SK-N-SH (cell line): ENCODE results near the gene COL28A1. TPM values are rescaled to one million over a fixed set of nuclear protein-coding genes. Genes with fewer than 3 reads are reported as not detected.

Source experiments
- CTCF ChIA-PET: fragments of 300-600, 350-600 bp; formaldehyde crosslinking; extraction: SDS; loops from one replicate; lab custom pipeline; 2021; lab: Yijun Ruan, JAX
- POLR2A ChIA-PET: fragments of 350-600 bp; sonication (Branson Sonifier 250); formaldehyde crosslinking; extraction: SDS; loops from one replicate; lab custom pipeline; 2020; ENCODE audit warnings: antibody characterized with exemption, inconsistent platforms; lab: Yijun Ruan, JAX
- DNase-seq: peaks from one replicate; pipeline ENCODE4 v3.0.0; 2012
- H2AFZ ChIP-seq: fragments of 200-600 bp; sonication (generic); 2 replicates; pipeline ENCODE4 v1.8.1; 2016; ENCODE audit warnings: antibody characterized with exemption, mild to moderate bottlenecking, low read depth
- H3F3A ChIP-seq: fragments of 200-600 bp; sonication (generic); replicated peaks from 2 replicates; pipeline ENCODE3; 2016; ENCODE audit warnings: antibody characterized with exemption, mild to moderate bottlenecking; ENCODE audit not compliant: insufficient read depth
- H3K27ac ChIP-seq, 2 experiments: fragments of 200-500 bp in 1 of 2; fragments of 200-600 bp in 1 of 2; sonication (Bioruptor generic) in 1 of 2; sonication (generic), shearing (Covaris generic) in 1 of 2; 2 replicates each; pipeline versions ENCODE4 v1.5.1 to v1.6.1; 2014 to 2016; ENCODE audit warnings: low read depth in 2 of 2, inconsistent platforms in 1 of 2, low read length in 1 of 2, mild to moderate bottlenecking in 1 of 2, mixed read lengths in 1 of 2
- H3K27me3 ChIP-seq: fragments of 200-600 bp; sonication (generic), shearing (Covaris generic); 2 replicates; pipeline ENCODE4 v1.6.1; 2016; ENCODE audit warnings: mixed run types; ENCODE audit not compliant: insufficient read depth
- H3K36me3 ChIP-seq, 2 experiments: fragments of 200-500 bp in 1 of 2; fragments of 200-600 bp in 1 of 2; sonication (Bioruptor generic) in 1 of 2; sonication (generic) in 1 of 2; replicated peaks in 1 of 2; 2 replicates each; pipeline versions ENCODE3 to v1.5.1; 2014 to 2016; ENCODE audit warnings: low read length in 1 of 2, mild to moderate bottlenecking in 1 of 2; ENCODE audit not compliant: insufficient read depth in 2 of 2, control insufficient read depth in 1 of 2
- H3K4me1 ChIP-seq, 2 experiments: fragments of 200-500 bp in 1 of 2; fragments of 200-600 bp in 1 of 2; sonication (Bioruptor generic) in 1 of 2; sonication (generic), shearing (Covaris generic) in 1 of 2; 2 replicates each; pipeline versions ENCODE4 v1.5.1 to v1.6.1; 2014 to 2016; ENCODE audit warnings: low read depth in 1 of 2, low read length in 1 of 2, mixed run types in 1 of 2; ENCODE audit not compliant: insufficient read depth in 2 of 2, control insufficient read depth in 1 of 2
- H3K4me2 ChIP-seq: fragments of 200-600 bp; sonication (generic), shearing (Covaris generic); 2 replicates; pipeline ENCODE4 v1.6.1; 2017; ENCODE audit warnings: mixed run types
- H3K4me3 ChIP-seq, 2 experiments: fragments of 200-500 bp in 1 of 2; fragments of 200-600 bp in 1 of 2; sonication (Bioruptor generic) in 1 of 2; sonication (generic), shearing (Covaris generic) in 1 of 2; 2 replicates each; pipeline versions ENCODE4 v1.5.1 to v1.8.1; 2014 to 2016; ENCODE audit warnings: low read depth in 2 of 2, inconsistent platforms in 1 of 2, low read length in 1 of 2, mild to moderate bottlenecking in 1 of 2, mixed read lengths in 1 of 2, moderate library complexity in 1 of 2
- H3K79me2 ChIP-seq: fragments of 200-600 bp; sonication (generic); 2 replicates; pipeline ENCODE4 v1.8.1; 2017; ENCODE audit warnings: mild to moderate bottlenecking; ENCODE audit not compliant: insufficient read depth
- H3K9ac ChIP-seq: fragments of 200-600 bp; sonication (generic); 2 replicates; pipeline ENCODE4 v1.6.1; 2017; ENCODE audit warnings: mixed run types
- H3K9me2 ChIP-seq: fragments of 200-600 bp; sonication (generic); 2 replicates; pipeline ENCODE4 v1.6.1; 2017; ENCODE audit warnings: mixed run types
- H3K9me3 ChIP-seq: fragments of 200-600 bp; sonication (generic); 2 replicates; pipeline ENCODE4 v1.6.1; 2017; ENCODE audit warnings: mixed run types, mild to moderate bottlenecking, moderate library complexity
- H4K20me1 ChIP-seq: fragments of 200-600 bp; sonication (generic); 2 replicates; pipeline ENCODE4 v1.6.1; 2017; ENCODE audit warnings: mild to moderate bottlenecking, mixed run types; ENCODE audit not compliant: insufficient read depth
- CHD2 ChIP-seq: fragments of 150-350 bp; IDR thresholded peaks from 2 replicates; pipeline ENCODE4 v1.6.1; 2018; ENCODE audit warnings: low read length; ENCODE audit not compliant: partially characterized antibody
- CTCF ChIP-seq: fragments of 200-600 bp; sonication (generic); IDR thresholded peaks from 2 replicates; pipeline ENCODE4 v1.6.1; 2017; ENCODE audit warnings: antibody characterized with exemption, mild to moderate bottlenecking, moderate library complexity
- EP300 ChIP-seq, 2 experiments: IDR thresholded peaks; 2 replicates each; pipeline versions ENCODE4 v1.4.0 to v1.6.1; 2012; ENCODE audit warnings: borderline replicate concordance in 1 of 2, low read depth in 1 of 2, low read length in 1 of 2
- EZH2phosphoT487 ChIP-seq: fragments of 200-600 bp; sonication (generic); IDR thresholded peaks from 2 replicates; pipeline ENCODE4 v1.6.1; 2017; ENCODE audit warnings: low read depth, mixed run types, mild to moderate bottlenecking, antibody characterized with exemption, moderate library complexity, borderline replicate concordance
- FOXM1 ChIP-seq: IDR thresholded peaks from 2 replicates; pipeline ENCODE4 v1.4.0; 2012; ENCODE audit warnings: low read depth, mild to moderate bottlenecking
- GABPA ChIP-seq: IDR thresholded peaks from 2 replicates; pipeline ENCODE4 v1.4.0; 2012; ENCODE audit warnings: low read depth, mild to moderate bottlenecking
- MEF2A ChIP-seq: IDR thresholded peaks from 2 replicates; pipeline ENCODE4 v1.4.0; 2012; ENCODE audit warnings: low read depth, borderline replicate concordance
- MXI1 ChIP-seq: IDR thresholded peaks from 2 replicates; pipeline ENCODE4 v1.6.1; 2012; ENCODE audit warnings: mild to moderate bottlenecking, low read depth, low read length, improper control_type of control experiment
- NRF1 ChIP-seq: IDR thresholded peaks from 2 replicates; pipeline ENCODE4 v1.6.1; 2012; ENCODE audit warnings: low read depth, mild to moderate bottlenecking, low read length
- POLR2AphosphoS5 ChIP-seq: IDR thresholded peaks from 2 replicates; pipeline ENCODE4 v1.6.1; 2012; ENCODE audit warnings: low read depth, low read length
- RAD21 ChIP-seq: IDR thresholded peaks from 2 replicates; pipeline ENCODE4 v1.6.1; 2012; ENCODE audit warnings: mild to moderate bottlenecking, low read length
- RCOR1 ChIP-seq: fragments of 150-350 bp; IDR thresholded peaks from 2 replicates; pipeline ENCODE4 v1.6.1; 2017; ENCODE audit warnings: antibody characterized with exemption, low read length
- RFX5 ChIP-seq: IDR thresholded peaks from 2 replicates; pipeline ENCODE4 v1.6.1; 2012; ENCODE audit warnings: mild to moderate bottlenecking, improper control_type of control experiment, low read length
- RXRA ChIP-seq: IDR thresholded peaks from 2 replicates; pipeline ENCODE4 v1.4.0; 2012; ENCODE audit warnings: low read depth, mild to moderate bottlenecking, borderline replicate concordance
- SIN3A ChIP-seq: IDR thresholded peaks from 2 replicates; pipeline ENCODE4 v1.6.1; 2012; ENCODE audit warnings: low read depth, mild to moderate bottlenecking, low read length, moderate library complexity, borderline replicate concordance
- SMC3 ChIP-seq: IDR thresholded peaks from 2 replicates; pipeline ENCODE4 v1.6.1; 2012; ENCODE audit warnings: low read depth, low read length, improper control_type of control experiment
- TAF1 ChIP-seq: IDR thresholded peaks from 2 replicates; pipeline ENCODE4 v1.6.1; 2012; ENCODE audit warnings: low read depth, mild to moderate bottlenecking, low read length, moderate library complexity, borderline replicate concordance
- TEAD4 ChIP-seq: IDR thresholded peaks from 2 replicates; pipeline ENCODE4 v1.4.0; 2012; ENCODE audit warnings: mild to moderate bottlenecking, borderline replicate concordance; ENCODE audit not compliant: insufficient read depth
- USF1 ChIP-seq: IDR thresholded peaks from 2 replicates; pipeline ENCODE4 v1.4.0; 2012; ENCODE audit warnings: low read depth, borderline replicate concordance
- YY1 ChIP-seq: IDR thresholded peaks from 2 replicates; pipeline ENCODE4 v1.4.0; 2012; ENCODE audit warnings: low read depth, mild to moderate bottlenecking
- ZBTB33 ChIP-seq: IDR thresholded peaks from 2 replicates; pipeline ENCODE4 v1.4.0; 2012; ENCODE audit warnings: low read depth, borderline replicate concordance
- WGBS: methylation state at CpG from one replicate; pipeline ENCODE4 v1.1.6; 2017; ENCODE audit warnings: low lambda C conversion rate; 5-methylcytosine and 5-hydroxymethylcytosine counted together
- polyA plus RNA-seq, 3 experiments: library from polyadenylated mRNA; depleted of rRNA; stranded (reverse); fragments of >200 nt; gene quantifications; 2 replicates each; pipeline ENCODE4 v1.2.3, GENCODE V29; 2012

COL28A1 gene
- polyA plus RNA-seq, 1 of the 3 experiments (the other 2 are of a cell fraction) = not detected

- no peak for DNase-seq
- H3K9me3 ChIP-seq = no peaks in the 10 kb centered on the region
- H3K27me3 ChIP-seq = no peaks in the 10 kb centered on the region
- H3K4me1 ChIP-seq = no peaks in the 10 kb centered on the region; a peak in 1 of 4 replicates
- ChIA-PET POLR2A (no interaction called here), CTCF (interaction anchor here (0.6 kb wide), 1 partner anchor 218 kb away, joined by 3 read pairs; no protein-coding TSS in a partner anchor)
- no peak for TF ChIP-seq SMC3
- TF ChIP-seq TEAD4 = no peak
- TF ChIP-seq RFX5 = no peak
- no peak for TF ChIP-seq FOXM1
- no peak for TF ChIP-seq ZBTB33
- no peak for TF ChIP-seq EZH2phosphoT487
- no peak overlapping the region for H2AFZ ChIP-seq
- WGBS = 45% methylated on average over 6 of the region's 6 CpGs
- no peaks in the 10 kb centered on the region for H3K79me2 ChIP-seq
- H3K36me3 ChIP-seq = no peaks in the 10 kb centered on the region
- no peak overlapping the region for H3K27ac ChIP-seq
- H3K4me3 ChIP-seq = no peak overlapping the region
- H3F3A ChIP-seq = no peaks in the 10 kb centered on the region
- H4K20me1 ChIP-seq = no peaks in the 10 kb centered on the region
- H3K9me2 ChIP-seq = no peaks in the 10 kb centered on the region
- no peak overlapping the region for H3K4me2 ChIP-seq
- H3K9ac ChIP-seq = no peak overlapping the region
Measured at GRCh38 chr7:7323352-7323751, 212.3 kb downstream of the COL28A1 start.

- no peak for TF ChIP-seq CHD2
- TF ChIP-seq USF1 = no peak
- TF ChIP-seq RAD21 = no peak
- no peak for TF ChIP-seq RCOR1
- TF ChIP-seq CTCF = no peak
- no peak for TF ChIP-seq GABPA
- TF ChIP-seq RFX5 = no peak
- TF ChIP-seq RXRA = no peak
- no peak for TF ChIP-seq SIN3A
- TF ChIP-seq TAF1 = no peak
- TF ChIP-seq MXI1 = no peak
- TF ChIP-seq MEF2A = no peak
- TF ChIP-seq POLR2AphosphoS5 = no peak
- TF ChIP-seq NRF1 = no peak
- no peak for TF ChIP-seq TEAD4
- no peak for TF ChIP-seq YY1
- TF ChIP-seq EP300 (IDR thresholded peaks at IDR 0.05; ENCODE audit: borderline replicate concordance in 1 of 2, low read depth in 1 of 2, low read length in 1 of 2) = no peak
- TF ChIP-seq FOXM1 = no peak
- 39% methylated on average over 5 of the region's 5 CpGs for WGBS
- Histone ChIP-seq H3K9me2 (no peaks in the 10 kb centered on the region), H3K9me3 (no peaks in the 10 kb centered on the region), H3K4me1 (no peaks in the 10 kb centered on the region; a peak in 1 of 4 replicates), H3K36me3 (no peaks in the 10 kb centered on the region), H4K20me1 (no peaks in the 10 kb centered on the region), H3K4me2 (no peak overlapping the region), H3K9ac (no peak overlapping the region), H3K27me3 (no peaks in the 10 kb centered on the region), H3K4me3 (no peak overlapping the region), H2AFZ (no peak overlapping the region), H3K27ac (no peak overlapping the region), H3F3A (no peaks in the 10 kb centered on the region), H3K79me2 (no peaks in the 10 kb centered on the region)
- ChIA-PET POLR2A (no interaction called here), CTCF (interaction anchor here (1.3 kb wide), 1 partner anchor 14 kb away, joined by 3 read pairs; no protein-coding TSS in a partner anchor)
- DNase-seq = no peak
Measured at GRCh38 chr7:7321681-7322080, 214.0 kb downstream of the COL28A1 start.
